C4-2B (cell line): ENCODE measurements around the gene PPP2R5B.

Experiments used
- H3K27ac ChIP-seq: fragments of 450-650 bp; 2 replicates; pipeline ENCODE4 v1.5.1; 2017
- CTCF ChIP-seq: fragments of 450-650 bp; conservative IDR thresholded peaks from 2 replicates; pipeline ENCODE4 v1.5.1; 2017; ENCODE audit warnings: mild to moderate bottlenecking
- ZFX ChIP-seq: fragments of 450-650 bp; IDR thresholded peaks from 2 replicates; pipeline ENCODE4 v1.6.1; 2017

The PPP2R5B gene

GRCh38 chr11:64916775-64917662 lies 7.5 kb upstream of the PPP2R5B start, which contains the start of gene ATG2A:
Gene ATG2A, minus strand, starts transcription at chr11:64917209. Its CDS starts 74 bp downstream, at chr11:64917135.
- TF ChIP-seq ZFX (peak; percentile 100), CTCF (no peak)
- peak within 1 kb of the TSS; percentile 71 for H3K27ac ChIP-seq

- TF ChIP-seq ZFX (no peak), CTCF (no peak)
- peak overlapping the region; percentile 71; the same call in 1 of the 2 replicates for H3K27ac ChIP-seq
Measured at GRCh38 chr11:64917663-64917995, 6.9 kb upstream of the PPP2R5B start.

- peak overlapping the region; percentile 71; the same call in 1 of the 2 replicates for H3K27ac ChIP-seq
- TF ChIP-seq CTCF (no peak), ZFX (no peak)
Measured at GRCh38 chr11:64918017-64918416, 6.5 kb upstream of the PPP2R5B start.

- no peak for TF ChIP-seq ZFX
- TF ChIP-seq CTCF, result no peak
- no peak overlapping the region for H3K27ac ChIP-seq
Measured at GRCh38 chr11:64919627-64920026, 4.9 kb upstream of the PPP2R5B start.

- H3K27ac ChIP-seq, result no peak overlapping the region
- no peak for TF ChIP-seq ZFX
- no peak for TF ChIP-seq CTCF
Measured at GRCh38 chr11:64920124-64920523, 4.4 kb upstream of the PPP2R5B start.

- no peak overlapping the region for H3K27ac ChIP-seq
- TF ChIP-seq CTCF (no peak), ZFX (no peak)
Measured at GRCh38 chr11:64921384-64921783, 3.1 kb upstream of the PPP2R5B start.

GRCh38 chr11:64923151-64923661 lies 1.3 kb upstream of the PPP2R5B start:
- H3K27ac ChIP-seq, result no peak overlapping the region
- TF ChIP-seq ZFX (no peak), CTCF (no peak)
